HUES48 (cell line): ENCODE results near the gene VAX1.
A peak's percentile ranks its signal among the peaks of the same experiment; 100 is the strongest.

ENCODE experiments used
- H3K27ac ChIP-seq: one replicate; pipeline ENCODE4 v1.7.0; 2013; ENCODE audit warnings: low read depth, low read length, inconsistent platforms
- H3K27me3 ChIP-seq: 2 replicates; pipeline ENCODE4 v1.6.1; 2013; ENCODE audit warnings: mild to moderate bottlenecking, low read length; ENCODE audit not compliant: control insufficient read depth, insufficient read depth
- H3K36me3 ChIP-seq: 2 replicates; pipeline ENCODE4 v1.6.1; 2013; ENCODE audit warnings: low read length; ENCODE audit not compliant: control insufficient read depth, insufficient read depth
- H3K4me1 ChIP-seq: 2 replicates; pipeline ENCODE4 v1.6.1; 2013; ENCODE audit warnings: mild to moderate bottlenecking, low read length; ENCODE audit not compliant: control insufficient read depth, insufficient read depth
- H3K4me3 ChIP-seq: 2 replicates; pipeline ENCODE4 v1.5.1; 2013; ENCODE audit warnings: mild to moderate bottlenecking, low read depth, low read length
- H3K9ac ChIP-seq: 2 replicates; pipeline ENCODE4 v1.6.1; 2013; ENCODE audit warnings: mild to moderate bottlenecking, low read depth, low read length, moderate library complexity
- H3K9me3 ChIP-seq: 2 replicates; pipeline ENCODE4 v1.6.1; 2013; ENCODE audit warnings: low read length; ENCODE audit not compliant: control insufficient read depth, insufficient read depth

The VAX1 gene

DNA sequence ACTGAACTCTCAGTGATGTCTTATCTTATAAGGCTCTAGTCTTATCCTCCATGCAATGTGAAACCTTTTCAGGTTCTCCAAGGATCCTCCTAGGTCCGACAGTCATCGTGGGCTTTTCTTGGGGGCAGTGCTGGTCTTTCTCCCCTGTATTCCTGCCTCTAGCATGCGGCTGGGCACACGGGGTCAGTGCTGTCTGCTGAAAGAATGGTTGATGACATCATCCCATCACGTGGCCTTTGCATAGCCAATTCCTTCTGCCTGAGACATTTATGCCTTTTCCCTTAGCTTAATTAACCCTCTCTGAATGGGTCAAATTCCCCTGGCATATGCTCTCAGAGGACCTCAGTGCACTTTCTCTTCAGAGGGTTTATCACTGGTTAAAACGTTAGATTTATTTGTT, 32.2 kb upstream of the VAX1 start:
- Histone ChIP-seq H3K27me3 (peaks cover 100% of the 10 kb centered on the region), H3K4me3 (no peak overlapping the region), H3K36me3 (no peaks in the 10 kb centered on the region), H3K27ac (no peak overlapping the region), H3K9me3 (no peaks in the 10 kb centered on the region), H3K9ac (no peak overlapping the region), H3K4me1 (peaks cover 18% of the 10 kb centered on the region)

GRCh38 chr10:117169480-117169879, 31.4 kb upstream of the VAX1 start:
- H3K9ac ChIP-seq, result no peak overlapping the region
- no peak overlapping the region for H3K27ac ChIP-seq
- no peaks in the 10 kb centered on the region for H3K9me3 ChIP-seq
- no peak overlapping the region for H3K4me3 ChIP-seq
- H3K4me1 ChIP-seq, result peaks cover 18% of the 10 kb centered on the region
- H3K36me3 ChIP-seq, result no peaks in the 10 kb centered on the region
- peaks cover 100% of the 10 kb centered on the region for H3K27me3 ChIP-seq

GRCh38 chr10:117168729-117169128, 30.7 kb upstream of the VAX1 start:
- H3K27me3 ChIP-seq, result peaks cover 100% of the 10 kb centered on the region
- H3K4me1 ChIP-seq, result peaks cover 18% of the 10 kb centered on the region
- H3K9me3 ChIP-seq, result no peaks in the 10 kb centered on the region
- H3K9ac ChIP-seq, result no peak overlapping the region
- H3K4me3 ChIP-seq, result peak overlapping the region; percentile 60
- no peak overlapping the region for H3K27ac ChIP-seq
- no peaks in the 10 kb centered on the region for H3K36me3 ChIP-seq

DNA sequence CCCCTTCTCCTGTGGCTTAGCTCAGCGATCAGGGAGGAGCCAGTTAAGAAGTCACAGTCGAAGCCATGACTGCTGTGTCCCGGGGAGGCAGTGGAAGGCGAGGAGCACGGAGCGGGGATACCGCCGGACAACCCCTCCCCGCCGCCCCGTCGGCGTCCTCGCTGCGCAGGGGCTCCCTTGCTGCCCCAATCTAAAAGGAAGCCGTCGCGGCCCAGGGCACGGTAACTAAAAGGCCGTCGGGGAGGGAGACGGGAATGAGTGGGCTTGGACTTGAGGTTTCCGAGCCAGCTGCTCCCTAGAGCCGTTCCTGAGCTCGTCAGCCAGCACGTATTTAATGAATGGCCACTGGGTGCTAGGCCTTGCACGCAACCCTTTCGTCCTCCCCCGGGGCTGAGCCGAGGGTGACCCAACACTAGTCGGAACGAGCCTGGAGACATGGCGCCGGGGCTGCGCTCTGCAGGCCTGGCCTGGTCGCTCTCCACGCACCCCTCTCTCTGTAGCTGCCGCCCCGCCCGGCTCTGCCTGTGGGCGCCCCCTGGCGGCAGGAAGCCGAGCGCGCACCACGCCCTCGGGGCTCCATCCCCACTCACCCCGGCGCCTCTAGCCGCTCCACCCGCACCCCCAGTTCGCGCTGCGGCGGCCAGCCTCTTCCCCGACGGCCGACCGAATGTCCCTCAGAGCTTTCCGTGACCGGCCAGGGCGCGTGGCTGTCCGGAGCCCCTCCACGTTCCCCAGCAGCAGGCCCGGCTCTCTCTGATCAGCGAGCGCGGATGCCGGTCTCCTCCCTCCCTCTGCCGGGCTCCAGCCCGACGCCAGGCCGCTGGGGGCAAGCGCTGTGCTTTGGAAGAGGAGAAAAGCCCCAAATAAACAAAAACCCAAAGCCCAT, 30.0 kb upstream of the VAX1 start:
- H3K27me3 ChIP-seq, result peaks cover 100% of the 10 kb centered on the region
- no peak overlapping the region for H3K27ac ChIP-seq
- 0 out of 2 replicates have a peak overlapping the region, but pooled peaks have one; percentile 15 for H3K9ac ChIP-seq
- peaks cover 18% of the 10 kb centered on the region for H3K4me1 ChIP-seq
- H3K36me3 ChIP-seq, result no peaks in the 10 kb centered on the region
- peak overlapping the region; percentile 60 for H3K4me3 ChIP-seq
- no peaks in the 10 kb centered on the region for H3K9me3 ChIP-seq

GRCh38 chr10:117167346-117167788, 29.3 kb upstream of the VAX1 start:
- Histone ChIP-seq H3K4me3 (peak overlapping the region; percentile 60; the same call in 1 of the 2 replicates), H3K36me3 (no peaks in the 10 kb centered on the region), H3K4me1 (peaks cover 18% of the 10 kb centered on the region), H3K9me3 (no peaks in the 10 kb centered on the region), H3K27ac (no peak overlapping the region), H3K27me3 (peaks cover 100% of the 10 kb centered on the region), H3K9ac (0 out of 2 replicates have a peak overlapping the region, but pooled peaks have one; percentile 15)

GRCh38 chr10:117166418-117167345, 28.6 kb upstream of the VAX1 start:
- H3K27me3 ChIP-seq, result peaks cover 100% of the 10 kb centered on the region
- H3K4me3 ChIP-seq, result 0 out of 2 replicates have a peak overlapping the region, but pooled peaks have one; percentile 5
- peaks cover 18% of the 10 kb centered on the region; the same call in 1 of the 2 replicates for H3K4me1 ChIP-seq
- H3K27ac ChIP-seq, result no peak overlapping the region
- no peaks in the 10 kb centered on the region for H3K9me3 ChIP-seq
- no peak overlapping the region for H3K9ac ChIP-seq
- no peaks in the 10 kb centered on the region for H3K36me3 ChIP-seq

- no peaks in the 10 kb centered on the region for H3K9me3 ChIP-seq
- 0 out of 2 replicates have a peak overlapping the region, but pooled peaks have one; percentile 5 for H3K4me3 ChIP-seq
- no peak overlapping the region for H3K9ac ChIP-seq
- H3K27ac ChIP-seq, result no peak overlapping the region
- H3K27me3 ChIP-seq, result peaks cover 100% of the 10 kb centered on the region
- H3K36me3 ChIP-seq, result no peaks in the 10 kb centered on the region
- peaks cover 27% of the 10 kb centered on the region for H3K4me1 ChIP-seq
Measured at GRCh38 chr10:117165538-117166417, 27.7 kb upstream of the VAX1 start.

DNA sequence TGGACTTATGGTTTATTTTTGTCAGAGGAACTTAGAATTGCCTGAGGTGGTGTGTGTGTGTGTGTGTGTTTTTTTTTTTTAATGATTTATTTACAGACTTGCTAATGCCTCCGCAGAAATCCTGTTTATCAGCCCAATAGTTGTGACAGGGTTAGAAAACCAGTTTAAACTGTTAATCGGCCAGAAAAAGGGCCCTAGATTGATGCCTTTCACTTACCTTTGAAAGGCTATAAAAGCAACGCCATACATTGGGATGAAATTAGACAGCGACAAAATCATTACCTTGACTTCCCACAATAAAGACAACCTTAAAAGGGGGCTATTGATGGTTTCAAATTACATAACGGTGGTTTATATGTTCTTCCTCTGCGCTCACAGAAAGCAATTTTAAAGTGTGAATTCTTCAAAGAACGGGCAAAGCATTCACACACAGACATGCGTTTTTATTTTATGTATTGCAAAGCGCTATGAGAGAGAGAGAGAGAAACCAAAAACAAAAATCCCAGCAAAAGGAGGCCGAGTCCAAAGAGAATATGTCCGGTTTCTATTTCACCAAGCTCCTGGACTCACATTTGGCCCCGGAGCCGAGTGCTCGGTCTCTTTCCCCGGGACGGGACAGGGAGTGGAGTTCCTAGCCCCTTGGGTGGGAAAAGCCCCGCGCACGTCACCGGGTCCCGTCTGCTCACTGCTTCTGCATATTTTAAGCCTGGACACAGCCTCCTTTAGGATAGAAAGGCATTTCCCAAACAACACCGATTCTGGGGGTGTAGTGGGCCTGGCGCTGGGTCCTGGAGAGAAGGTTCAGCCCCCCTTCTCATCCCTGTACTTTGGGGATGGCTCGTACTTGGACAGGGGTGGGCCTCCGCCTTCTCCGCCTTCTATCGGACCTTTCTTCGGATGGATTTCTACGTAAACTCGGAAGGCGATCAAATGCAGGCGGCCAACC, 26.8 kb upstream of the VAX1 start:
- H3K4me1 ChIP-seq, result peaks cover 36% of the 10 kb centered on the region
- no peaks in the 10 kb centered on the region for H3K9me3 ChIP-seq
- H3K27ac ChIP-seq, result no peak overlapping the region
- no peak overlapping the region for H3K9ac ChIP-seq
- H3K36me3 ChIP-seq, result no peaks in the 10 kb centered on the region
- H3K4me3 ChIP-seq, result no peak overlapping the region
- peaks cover 100% of the 10 kb centered on the region for H3K27me3 ChIP-seq

- Histone ChIP-seq H3K4me1 (peaks cover 42% of the 10 kb centered on the region), H3K36me3 (no peaks in the 10 kb centered on the region), H3K9me3 (no peaks in the 10 kb centered on the region), H3K27ac (no peak overlapping the region), H3K4me3 (no peak overlapping the region), H3K27me3 (peaks cover 100% of the 10 kb centered on the region), H3K9ac (no peak overlapping the region)
Measured at GRCh38 chr10:117163954-117164548, 26.0 kb upstream of the VAX1 start.
